ENCODE measurements around the gene CHGA. TPM values are rescaled to one million over a fixed set of nuclear protein-coding genes. Genes with fewer than 3 reads are reported as not detected.

Gene CHGA
- total and polyA plus RNA-seq, 4 donors = 0.47 to 4.4 (median 0.82) TPM

- Histone ChIP-seq H3K9me3 (ENCODE audit: control insufficient read depth in 4 of 4, insufficient read depth in 3 of 4, low read length in 3 of 4) (no peaks in the 10 kb centered on the region), H3K4me3 (no peak overlapping the region), H3K27ac (ENCODE audit: low read depth in 1 of 2, low read length in 1 of 2) (no peak overlapping the region), H3K4me1 (ENCODE audit: control insufficient read depth in 5 of 5, insufficient read depth in 5 of 5, low read length in 5 of 5) (no peaks in the 10 kb centered on the region), H3K9ac (ENCODE audit: insufficient read depth in 1 of 2, low read length in 2 of 2) (no peak overlapping the region), H3K36me3 (ENCODE audit: control insufficient read depth in 4 of 4, insufficient read depth in 4 of 4, low read length in 4 of 4) (peaks cover 0 to 50% (median 0%) of the 10 kb centered on the region in 4 donors), H3K27me3 (ENCODE audit: control insufficient read depth in 3 of 3, insufficient read depth in 3 of 3, low read length in 2 of 3) (no peaks in the 10 kb centered on the region)
- ATAC-seq (ENCODE audit: insufficient read depth, low FRiP score) (no peak), DNase-seq (no peak)
- TF ChIP-seq CTCF (IDR thresholded peaks at IDR 0.05; ENCODE audit: control extremely low read depth, extremely low read depth) = no peak
- WGBS, 2 donors = 90 to 92% methylated on average over 27 of the region's 27 CpGs
Observed at GRCh38 chr14:92938890-92939671, 16.1 kb downstream of the CHGA start.

- H3K9me3 ChIP-seq (ENCODE audit: control insufficient read depth in 4 of 4, insufficient read depth in 3 of 4, low read length in 3 of 4) = no peaks in the 10 kb centered on the region
- no peak for TF ChIP-seq CTCF (IDR thresholded peaks at IDR 0.05; ENCODE audit: control extremely low read depth, extremely low read depth)
- DNase-seq = no peak
- ATAC-seq (ENCODE audit: insufficient read depth, low FRiP score) = no peak
- no peak overlapping the region for H3K4me3 ChIP-seq
- H3K4me1 ChIP-seq (ENCODE audit: control insufficient read depth in 5 of 5, insufficient read depth in 5 of 5, low read length in 5 of 5) = no peaks in the 10 kb centered on the region
- peaks cover 0 to 49% (median 0%) of the 10 kb centered on the region in 4 donors for H3K36me3 ChIP-seq (ENCODE audit: control insufficient read depth in 4 of 4, insufficient read depth in 4 of 4, low read length in 4 of 4)
- H3K9ac ChIP-seq (ENCODE audit: insufficient read depth in 1 of 2, low read length in 2 of 2) = no peak overlapping the region
- H3K27me3 ChIP-seq (ENCODE audit: control insufficient read depth in 3 of 3, insufficient read depth in 3 of 3, low read length in 2 of 3) = no peaks in the 10 kb centered on the region
- 74 to 81% methylated on average over 12 of the region's 12 CpGs for WGBS, 2 donors
- H3K27ac ChIP-seq (ENCODE audit: low read depth in 1 of 2, low read length in 1 of 2) = no peak overlapping the region
Observed at GRCh38 chr14:92939699-92940098, 16.7 kb downstream of the CHGA start.

GRCh38 chr14:92940543-92940942, 17.6 kb downstream of the CHGA start:
- no peaks in the 10 kb centered on the region for H3K4me1 ChIP-seq (ENCODE audit: control insufficient read depth in 5 of 5, insufficient read depth in 5 of 5, low read length in 5 of 5)
- WGBS, 2 donors = 84 to 93% methylated on average over 11 of the region's 11 CpGs
- H3K27ac ChIP-seq (ENCODE audit: low read depth in 1 of 2, low read length in 1 of 2) = no peak overlapping the region
- no peaks in the 10 kb centered on the region for H3K27me3 ChIP-seq (ENCODE audit: control insufficient read depth in 3 of 3, insufficient read depth in 3 of 3, low read length in 2 of 3)
- ATAC-seq (ENCODE audit: insufficient read depth, low FRiP score) (no peak), DNase-seq (no peak)
- H3K9ac ChIP-seq (ENCODE audit: insufficient read depth in 1 of 2, low read length in 2 of 2) = no peak overlapping the region
- H3K9me3 ChIP-seq (ENCODE audit: control insufficient read depth in 4 of 4, insufficient read depth in 3 of 4, low read length in 3 of 4) = no peaks in the 10 kb centered on the region
- TF ChIP-seq CTCF (IDR thresholded peaks at IDR 0.05; ENCODE audit: control extremely low read depth, extremely low read depth) = no peak
- H3K36me3 ChIP-seq (ENCODE audit: control insufficient read depth in 4 of 4, insufficient read depth in 4 of 4, low read length in 4 of 4) = peaks cover 0 to 52% (median 0%) of the 10 kb centered on the region in 4 donors
- no peak overlapping the region for H3K4me3 ChIP-seq
